Stimulated activated CD8-positive, alpha-beta memory T cell treated with anti-CD3 and anti-CD28 coated beads, Interleukin-12 subunit alpha, Interleukin-12 subunit beta, amount 100 ng/mL, for 4 hours (primary cell): ENCODE measurements around the gene RICTOR.
"Not testable (repeated sequence)": the region's sequence is repeated elsewhere in the genome, so short reads cannot be mapped to it uniquely, and the experiment has no call there.

Source experiments
- DNase-seq: peaks from one replicate; pipeline ENCODE4 v3.0.0-alpha.2; 2020; ENCODE audit warnings: low read depth

The RICTOR gene

DNA sequence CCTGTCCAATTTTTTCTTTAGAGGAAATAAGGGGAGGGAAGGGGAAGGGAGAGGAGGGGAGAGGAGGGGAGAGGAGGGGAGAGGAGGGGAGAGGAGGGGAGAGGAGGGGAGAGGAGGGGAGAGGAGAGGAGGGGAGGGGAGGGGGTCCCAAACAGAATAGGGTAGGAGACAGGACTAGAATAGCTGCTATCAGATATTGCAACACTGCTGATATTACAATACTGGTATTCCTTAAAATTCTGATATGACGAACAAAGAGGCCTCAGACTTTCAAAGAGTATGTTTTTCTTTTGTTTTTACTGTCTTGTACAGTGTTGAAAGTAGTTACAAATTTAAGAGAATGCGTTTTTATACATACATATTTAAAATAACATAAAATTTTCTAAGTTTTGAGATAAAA is 67.5 kb downstream of the RICTOR start:
- no peak for DNase-seq

DNA sequence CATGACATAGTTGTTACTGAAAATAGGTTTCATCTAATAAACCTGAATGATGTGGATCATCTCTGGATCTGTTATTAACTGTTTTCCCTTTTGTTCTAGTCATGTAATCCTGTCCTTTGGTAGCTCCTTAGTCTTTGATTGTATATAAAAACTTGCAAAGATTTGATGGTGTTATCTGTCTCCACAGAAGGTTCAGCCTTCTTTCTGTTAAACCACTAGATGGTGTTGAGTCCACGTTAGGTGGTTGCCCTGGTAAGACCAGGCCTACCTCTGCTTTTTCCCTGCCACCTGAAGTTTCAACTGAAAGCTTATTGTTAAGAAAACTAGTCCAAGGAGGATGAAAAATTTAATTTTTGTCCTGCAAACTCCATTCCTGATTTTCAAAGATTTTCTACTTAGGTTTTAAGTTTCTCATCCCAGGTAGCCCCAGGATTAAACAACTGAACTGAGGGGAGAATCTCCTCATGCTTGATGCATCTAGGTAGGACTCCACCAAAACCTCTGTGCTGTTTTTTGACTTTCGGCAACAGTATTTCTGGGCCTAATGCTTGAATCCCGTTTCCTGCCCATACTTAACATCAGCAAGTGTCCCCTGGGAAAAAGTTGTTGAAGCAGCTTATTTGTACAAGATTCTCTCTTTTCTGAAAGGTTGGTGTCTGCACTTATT is 68.5 kb downstream of the RICTOR start:
- DNase-seq, result no peak

DNA sequence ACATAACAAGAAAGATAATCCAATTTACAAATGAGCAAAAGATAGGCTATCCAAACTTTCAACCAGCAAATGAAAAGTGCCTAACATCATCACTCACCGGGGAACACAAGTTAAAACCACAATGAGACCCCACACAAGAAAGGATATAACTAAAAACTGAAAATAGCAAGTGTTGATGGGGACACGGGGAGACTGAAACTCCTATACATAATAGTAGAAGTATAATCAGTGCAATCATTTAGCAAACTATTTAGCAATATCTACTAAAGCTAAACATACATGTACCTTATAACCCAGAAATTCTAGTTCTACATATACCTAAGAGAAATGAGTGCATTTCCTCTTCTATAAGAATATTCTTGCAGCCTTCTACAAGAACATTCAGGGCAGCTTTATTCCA is 72.5 kb downstream of the RICTOR start:
- no peak for DNase-seq

DNA sequence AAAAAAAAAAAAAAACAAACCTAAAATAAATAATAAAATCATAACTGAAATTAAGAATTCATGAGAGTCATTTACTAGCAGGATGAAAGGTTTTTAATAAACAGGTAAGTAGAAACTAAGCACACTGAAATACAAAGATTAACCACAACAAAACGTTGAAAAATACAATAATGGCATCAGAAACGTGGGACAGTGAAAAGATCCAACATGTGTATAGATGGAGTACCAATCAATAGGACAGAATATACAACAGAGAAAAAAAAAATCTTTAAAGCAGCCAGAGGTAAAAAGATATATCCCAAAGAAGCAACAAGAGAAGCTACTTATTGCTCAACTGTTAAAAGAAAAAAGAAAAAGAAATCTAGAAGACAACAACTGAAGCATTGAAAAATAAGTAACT is 75.2 kb downstream of the RICTOR start:
- no peak for DNase-seq

DNA sequence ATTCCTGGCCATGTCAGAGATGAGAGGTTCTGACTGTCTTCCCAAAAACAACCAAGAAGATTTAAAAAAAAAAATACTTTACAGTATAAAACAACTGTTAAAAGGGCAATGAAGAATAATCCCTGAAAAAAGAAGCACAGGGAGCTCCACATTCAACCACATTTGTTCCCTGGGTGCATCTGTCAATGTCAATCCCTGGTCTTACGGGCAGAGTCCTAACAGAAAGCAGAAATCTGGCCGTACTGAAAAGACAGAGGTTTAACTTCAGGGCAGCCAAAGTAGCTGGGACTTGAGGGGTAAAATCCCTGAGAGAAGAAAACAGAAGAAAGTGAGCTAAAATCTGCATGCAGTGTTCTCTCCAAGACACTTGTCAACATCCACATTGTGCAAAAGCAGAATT is 76.6 kb downstream of the RICTOR start:
- DNase-seq, result no peak

DNA sequence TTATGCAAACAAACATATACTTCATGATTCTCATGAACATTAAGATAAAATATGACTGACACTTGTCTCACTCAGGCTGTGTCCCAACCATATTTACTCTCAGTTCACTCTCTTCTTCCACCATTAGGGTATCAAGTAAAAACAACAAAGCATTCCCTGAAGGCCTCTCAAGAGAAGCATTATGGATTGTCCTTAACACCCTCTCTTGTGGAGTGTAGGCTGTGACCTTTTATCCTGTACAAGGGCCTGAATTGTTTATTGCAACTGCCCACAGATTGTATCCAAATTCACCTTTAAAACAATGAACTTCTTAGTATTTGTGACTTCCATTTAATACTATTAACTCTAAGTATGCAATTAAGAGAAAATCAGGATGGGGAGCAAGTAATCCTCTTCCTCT is 78.1 kb downstream of the RICTOR start:
- DNase-seq, result no peak

DNA sequence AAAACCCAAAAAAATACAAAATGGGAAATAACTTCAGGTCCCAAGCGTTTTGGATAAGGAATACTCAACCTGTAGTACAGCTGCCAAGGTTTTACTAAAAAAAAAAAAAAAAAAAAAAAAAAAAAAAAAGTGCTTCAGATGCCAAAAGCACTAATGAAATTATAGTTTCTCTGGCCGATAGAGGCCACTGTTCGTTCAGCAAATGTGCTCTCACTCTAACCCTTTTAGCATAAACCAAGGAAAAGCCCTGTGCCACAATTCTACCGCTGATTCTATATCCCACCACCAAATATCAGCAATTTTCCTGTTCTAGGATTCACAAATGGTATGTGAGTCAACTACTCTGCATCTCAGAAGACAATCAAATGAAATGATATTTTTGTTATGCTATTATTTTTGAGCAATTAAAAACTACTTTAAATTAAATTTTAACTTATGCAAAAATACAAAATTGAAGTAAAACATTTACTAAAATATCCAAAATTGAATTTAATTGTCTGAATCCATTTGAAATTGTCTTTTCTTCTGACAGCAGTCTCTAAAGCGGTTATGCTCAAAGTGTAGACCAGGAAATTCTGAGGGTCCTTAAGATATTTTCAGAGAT is 79.8 kb downstream of the RICTOR start:
- DNase-seq, result no peak

DNA sequence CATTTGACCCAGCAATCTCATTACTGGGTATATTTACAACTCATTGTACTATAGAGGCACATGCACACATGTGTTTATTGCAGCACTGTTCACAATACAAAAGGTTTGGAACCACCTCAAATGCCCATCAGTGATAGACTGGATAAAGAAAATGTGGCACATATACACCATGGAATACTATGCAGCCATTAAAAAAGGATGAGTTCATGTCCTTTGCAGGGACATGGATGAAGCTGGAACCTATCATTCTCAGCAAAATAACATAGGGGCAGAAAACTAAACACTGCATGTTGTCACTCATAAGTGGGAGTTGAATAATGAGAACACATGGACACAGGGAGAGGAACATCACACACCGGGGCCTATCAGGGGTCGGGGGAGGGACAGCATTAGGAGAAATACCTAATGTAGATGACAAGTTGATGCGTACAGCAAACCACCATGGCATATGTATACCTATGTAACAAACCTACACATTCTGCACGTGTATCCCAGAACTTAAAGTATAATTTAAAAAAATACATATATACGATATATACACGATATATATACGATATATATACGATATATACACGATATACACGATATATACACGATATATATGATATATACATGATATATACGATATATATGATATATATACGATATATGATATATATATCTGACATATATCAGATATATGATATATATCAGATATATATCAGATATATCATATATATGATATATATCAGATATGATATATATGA is 84.1 kb downstream of the RICTOR start:
- not testable (repeated sequence) for DNase-seq

DNA sequence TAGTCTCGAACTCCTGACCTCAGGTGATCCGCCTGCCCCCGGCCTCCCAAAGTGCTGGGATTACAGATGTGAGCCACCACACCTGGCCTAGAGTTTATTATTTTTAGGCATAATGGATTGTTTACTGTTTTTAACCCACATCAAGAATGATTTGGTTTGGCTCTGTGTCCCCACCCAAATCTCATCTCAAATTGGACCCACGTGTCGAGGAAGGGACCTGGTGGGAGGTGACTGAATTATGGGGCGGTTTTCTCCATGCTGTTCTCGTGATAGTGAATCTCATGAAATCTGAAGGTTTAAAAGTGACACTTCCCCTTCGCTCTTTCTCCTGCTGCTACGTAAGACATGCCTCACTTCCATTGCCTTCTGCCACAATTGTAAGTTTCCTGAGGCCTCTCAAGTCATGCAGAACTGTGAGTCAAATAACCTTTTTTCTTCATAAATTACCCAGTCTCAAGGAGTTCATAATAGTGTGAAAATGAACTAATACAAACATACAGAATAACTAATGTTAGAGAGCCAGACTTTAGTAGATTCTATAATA is 88.2 kb downstream of the RICTOR start:
- DNase-seq, result no peak

DNA sequence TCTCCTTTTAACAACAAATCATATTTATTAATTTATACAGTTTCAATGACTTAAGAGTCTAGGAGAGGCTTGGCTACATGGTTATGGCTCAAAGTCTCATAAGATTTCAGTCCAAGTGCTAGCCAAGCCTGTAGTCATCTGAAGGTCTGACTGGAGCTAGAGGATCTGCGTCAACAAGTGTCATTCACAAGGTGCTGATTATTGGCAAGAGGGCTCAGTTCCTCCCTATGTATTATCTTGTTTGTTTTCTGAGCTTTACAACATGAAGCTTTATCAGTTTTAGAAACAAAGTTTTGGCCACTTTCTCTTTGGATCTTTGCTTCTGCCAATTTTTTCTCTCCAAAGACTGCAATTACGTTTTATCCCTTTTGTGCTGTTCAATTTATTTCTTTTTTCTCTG is 94.7 kb downstream of the RICTOR start:
- no peak for DNase-seq

DNA sequence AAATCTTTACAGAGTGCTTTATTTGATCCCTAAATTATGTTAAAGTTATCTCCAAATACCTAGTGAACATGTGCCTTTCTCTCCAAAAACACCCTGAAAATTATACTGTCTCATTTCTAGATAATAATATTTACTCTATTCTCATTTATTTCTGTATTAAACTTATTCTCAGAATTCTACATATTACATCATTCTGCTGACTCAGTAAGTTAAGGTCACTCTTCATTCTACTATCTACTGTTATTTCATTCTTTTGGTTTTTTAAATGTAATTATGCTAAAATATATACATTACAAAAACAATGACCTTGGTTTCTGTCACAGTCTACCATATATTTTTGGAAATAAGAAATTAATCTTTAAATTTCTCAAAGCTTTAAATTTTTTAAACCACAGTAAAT is 96.2 kb downstream of the RICTOR start:
- DNase-seq, result no peak

DNA sequence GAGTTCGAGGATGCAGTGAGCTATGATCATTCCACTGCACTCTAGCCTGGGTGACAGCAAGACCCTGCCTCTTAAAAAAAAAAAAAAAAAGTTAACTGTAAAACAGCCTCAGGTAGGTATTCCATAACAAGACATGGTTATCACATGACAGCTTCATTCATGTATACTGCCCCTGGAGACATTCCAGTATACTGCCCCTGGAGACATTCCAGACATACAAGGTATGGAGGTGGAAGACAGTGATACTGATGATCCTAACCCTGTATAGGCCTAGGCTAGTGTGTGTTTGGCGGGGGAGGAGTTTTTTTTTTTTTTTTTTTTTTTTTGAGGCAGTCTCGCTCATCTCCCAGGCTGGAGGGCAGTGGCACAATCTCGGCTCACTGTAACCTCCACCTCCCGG is 105.5 kb downstream of the RICTOR start:
- no peak for DNase-seq

DNA sequence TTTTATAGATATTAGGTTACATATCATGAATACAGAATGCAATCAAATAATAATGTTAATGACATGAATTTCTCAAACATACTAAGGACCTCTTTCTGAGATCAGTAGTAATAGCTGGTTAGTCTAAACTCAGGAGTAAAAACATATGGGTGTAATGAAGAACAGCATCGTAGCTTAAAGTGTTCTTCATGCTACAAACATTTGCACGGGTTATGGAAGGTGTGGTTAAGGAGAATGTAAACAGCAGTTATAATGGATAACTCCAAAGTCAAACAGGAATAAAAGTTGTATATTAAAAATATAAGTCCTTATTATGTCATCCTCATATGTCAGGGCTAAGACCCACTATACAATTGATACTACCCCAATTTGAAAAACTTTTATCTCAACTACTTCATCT is 112.5 kb downstream of the RICTOR start:
- DNase-seq, result no peak

DNA sequence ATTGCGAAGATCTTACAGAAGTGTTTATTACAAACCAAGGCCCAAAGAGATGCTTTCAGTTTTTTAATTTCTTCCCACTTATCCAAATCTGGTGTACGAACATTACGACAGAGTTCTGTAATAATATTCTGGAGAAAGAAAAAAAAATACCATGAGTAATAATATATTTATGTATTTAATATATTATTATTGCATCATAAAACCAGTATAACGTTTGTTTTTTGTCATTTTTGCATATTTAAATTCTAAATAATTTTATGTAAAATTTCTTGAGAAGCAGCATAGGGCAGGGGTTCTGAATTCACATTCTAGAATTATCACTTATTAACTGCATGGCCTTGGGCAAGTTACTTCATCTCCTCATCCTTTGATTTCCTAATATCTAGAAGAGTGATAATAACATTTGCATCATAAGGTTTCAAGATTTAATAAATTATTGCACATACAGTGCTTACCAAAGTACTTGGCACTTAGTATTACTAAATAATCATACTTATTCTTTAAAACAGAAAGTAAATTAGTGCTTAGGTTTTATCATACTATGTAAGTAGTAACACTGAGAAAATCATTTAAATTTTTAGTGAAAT is 120.7 kb downstream of the RICTOR start:
- no peak for DNase-seq

DNA sequence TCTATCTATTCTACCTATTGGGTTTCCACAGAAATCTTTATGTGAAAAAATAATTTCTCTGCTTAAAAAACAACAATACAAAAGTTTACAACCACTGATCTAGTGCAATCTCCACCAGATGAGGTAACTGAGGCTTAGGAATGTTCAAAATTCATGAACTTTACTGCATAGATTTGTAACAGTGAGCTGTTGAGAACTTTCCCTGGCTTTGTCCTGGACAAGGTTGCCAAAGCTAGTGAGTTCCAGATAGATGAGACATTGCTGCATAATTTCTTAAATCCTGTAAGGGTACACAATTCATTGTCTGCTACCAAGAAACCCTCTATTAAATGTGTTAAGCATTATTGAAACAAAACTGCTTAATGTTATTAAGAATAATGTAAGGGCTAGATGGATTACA is 125.7 kb downstream of the RICTOR start:
- DNase-seq, result no peak

DNA sequence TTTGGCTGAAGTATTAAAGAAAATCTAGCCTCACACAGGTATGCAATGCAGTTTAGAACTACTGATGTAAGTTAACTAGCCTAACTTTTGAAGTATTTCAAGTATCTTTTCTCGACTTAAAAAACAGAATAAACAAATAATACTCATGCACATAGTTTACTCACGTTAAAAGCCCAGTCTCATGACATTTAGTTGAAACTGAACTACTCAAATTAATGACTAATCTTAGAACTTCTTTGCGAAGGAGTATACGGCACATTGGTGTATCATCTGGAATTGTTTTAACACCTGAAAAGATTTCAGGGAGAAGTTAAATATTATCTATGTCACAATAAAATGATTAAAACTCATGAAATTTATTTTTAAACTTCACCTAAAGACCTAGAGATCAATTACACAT is 129.9 kb downstream of the RICTOR start:
- no peak for DNase-seq

DNA sequence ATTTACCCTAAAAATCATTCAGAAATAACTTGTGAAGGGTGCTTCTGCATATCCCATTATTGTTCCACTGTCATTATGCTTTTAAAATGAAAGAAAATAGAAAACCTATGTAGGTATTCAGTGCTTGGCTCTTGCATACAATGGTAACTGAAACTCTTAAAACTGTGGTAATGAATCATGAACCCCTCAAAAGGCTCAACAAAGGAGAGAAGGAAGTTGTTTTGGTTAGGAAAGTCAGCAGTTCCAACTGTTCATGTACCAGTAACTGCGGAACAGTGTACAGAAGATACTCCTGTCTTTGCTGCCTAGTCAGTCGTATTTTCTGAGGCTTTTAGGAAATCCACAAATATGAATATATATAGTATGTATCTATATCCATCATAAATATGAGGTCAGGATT is 132.3 kb downstream of the RICTOR start:
- DNase-seq, result no peak

DNA sequence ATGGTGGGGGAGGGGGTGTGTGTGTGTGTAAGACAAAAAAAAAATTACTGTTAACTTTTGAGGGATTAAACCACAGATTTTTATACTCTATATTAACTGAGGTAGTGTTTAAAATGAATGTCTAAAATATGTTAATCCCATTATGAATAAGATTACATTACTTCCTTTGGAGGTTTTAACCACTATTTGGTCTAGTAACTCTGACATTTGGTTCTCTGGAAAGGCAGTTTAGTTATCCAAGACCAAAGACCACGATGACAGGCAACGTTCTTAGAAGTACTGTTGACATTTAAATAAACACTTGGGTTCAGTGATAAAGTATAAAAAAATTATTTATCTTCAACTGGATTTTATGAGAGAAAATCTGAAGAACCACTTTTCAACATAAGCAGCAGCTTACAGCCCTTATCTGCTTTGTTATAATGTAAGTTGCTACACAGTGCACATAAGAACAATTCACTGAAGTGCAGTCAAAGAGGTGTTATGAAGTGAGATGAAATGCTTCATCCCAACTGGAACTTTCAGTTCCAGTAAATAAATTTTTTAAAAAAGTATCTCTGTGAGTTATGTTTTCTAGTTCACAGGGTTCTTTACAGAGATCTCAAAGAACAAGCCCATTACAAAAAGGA is 133.9 kb downstream of the RICTOR start:
- no peak for DNase-seq

DNA sequence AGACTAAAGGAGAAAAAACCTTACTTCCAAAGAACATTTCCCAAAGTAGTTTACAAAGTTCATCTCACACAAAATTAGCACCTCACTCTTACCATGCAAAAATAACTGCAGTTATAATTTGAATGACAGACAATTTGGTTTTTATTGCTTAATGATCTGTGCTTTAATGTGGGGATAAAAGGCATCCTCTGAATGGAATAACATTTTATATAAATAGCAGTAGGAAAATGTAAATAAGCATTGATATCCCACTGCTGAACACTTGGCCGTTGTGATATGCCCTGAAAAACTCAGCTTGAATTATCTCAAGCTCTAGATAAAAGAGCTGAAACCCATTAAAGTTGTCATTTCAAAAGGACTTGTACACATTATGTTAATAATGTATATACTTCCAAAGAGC is 135.2 kb downstream of the RICTOR start:
- DNase-seq, result no peak

DNA sequence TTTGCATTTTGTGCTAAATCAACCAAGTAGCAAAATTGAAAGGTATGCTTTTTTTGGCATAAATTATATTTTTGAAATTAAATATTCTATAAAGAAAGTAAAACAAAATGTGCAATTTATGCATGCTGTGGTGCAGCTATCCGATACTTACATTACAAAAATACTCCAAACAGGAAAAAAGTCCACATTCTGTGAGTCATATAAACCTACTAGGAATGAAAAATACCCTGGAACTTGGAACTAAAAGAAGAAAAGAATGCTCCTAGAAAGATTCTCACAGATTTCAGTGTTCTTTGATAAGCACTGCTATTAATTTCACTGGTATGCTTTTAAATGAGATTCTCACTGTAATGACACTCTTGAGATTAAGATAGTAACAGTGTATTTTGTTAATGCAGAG is 135.8 kb downstream of the RICTOR start:
- no peak for DNase-seq

DNA sequence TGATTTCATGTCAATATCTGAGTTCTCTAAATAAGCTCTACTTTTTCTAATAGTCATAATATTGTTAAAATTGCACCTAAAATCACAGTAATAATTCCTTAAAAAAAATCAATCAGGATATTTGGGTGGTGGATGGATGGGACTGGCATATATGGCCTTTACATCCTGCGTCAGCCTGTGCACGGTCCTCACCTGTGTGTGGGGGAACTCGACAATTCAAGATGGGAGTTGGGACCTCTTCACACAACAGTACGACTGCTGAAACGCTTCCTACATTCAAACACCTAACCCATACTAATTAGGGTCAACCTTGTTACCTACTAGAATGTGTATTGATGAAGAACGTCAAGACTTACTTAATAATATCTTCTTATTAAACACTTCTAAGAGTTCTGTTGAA is 137.9 kb downstream of the RICTOR start:
- DNase-seq, result no peak

DNA sequence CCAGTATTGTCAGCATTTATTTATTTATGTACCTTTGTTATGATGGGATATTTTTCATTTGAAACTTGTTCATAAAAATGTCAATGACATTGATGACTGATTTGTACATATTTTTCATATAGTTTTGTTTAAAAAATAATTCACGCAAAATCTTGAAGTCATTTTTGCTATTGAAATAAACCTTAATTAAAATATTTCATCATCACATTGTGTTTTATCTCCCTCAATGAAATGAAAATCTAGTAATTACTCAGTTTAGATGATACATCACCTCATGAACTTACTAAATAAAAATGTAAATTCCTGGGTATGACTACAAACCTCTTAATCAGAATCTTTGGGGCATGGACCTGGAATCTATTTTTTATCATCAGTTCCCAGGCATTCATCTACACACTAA is 138.8 kb downstream of the RICTOR start:
- no peak for DNase-seq
